LNCAP (cell line): ENCODE data around the gene PAIP1.

Experiments used
- CTCF ChIP-seq: fragments of 450-650 bp; IDR thresholded peaks from 2 replicates; pipeline ENCODE4 v1.5.1; 2017; ENCODE audit warnings: mild to moderate bottlenecking

The PAIP1 gene

GRCh38 chr5:43520615-43521014 is 36.3 kb downstream of the PAIP1 start:
- TF ChIP-seq CTCF, result no peak

- TF ChIP-seq CTCF, result no peak
Observed at GRCh38 chr5:43515678-43516048, 41.2 kb downstream of the PAIP1 start.

- no peak for TF ChIP-seq CTCF
Observed at GRCh38 chr5:43514816-43515677, 41.8 kb downstream of the PAIP1 start, which contains the start of gene C5orf34. Gene C5orf34, minus strand, starts transcription at chr5:43515148. Its CDS starts 5,809 bp downstream, at chr5:43509339.

- TF ChIP-seq CTCF, result no peak
Observed at GRCh38 chr5:43514471-43514815, 42.4 kb downstream of the PAIP1 start.

- TF ChIP-seq CTCF, result no peak
Observed at GRCh38 chr5:43514025-43514424, 42.9 kb downstream of the PAIP1 start.

- TF ChIP-seq CTCF, result no peak
Observed at GRCh38 chr5:43498581-43498980, 58.3 kb downstream of the PAIP1 start.

- TF ChIP-seq CTCF, result no peak
Observed at GRCh38 chr5:43497311-43498104, 59.4 kb downstream of the PAIP1 start.
